Ovary (tissue), 9 donors: ENCODE results near the gene CRISPLD2. TPM values are rescaled to one million over a fixed set of nuclear protein-coding genes. Genes with fewer than 3 reads are reported as not detected.

Source experiments
- DNase-seq, 5 donors: peaks; one replicate each; pipeline ENCODE4 v3.0.0-alpha.2; 2019 to 2020
- H3K27ac ChIP-seq, 2 donors: fragments of 200-600 bp; one replicate each; pipeline versions ENCODE4 v1.5.1 to v1.8.0; 2019 to 2022
- H3K27me3 ChIP-seq: fragments of 200-600 bp; one replicate; pipeline ENCODE4 v1.8.0; 2022
- H3K36me3 ChIP-seq: fragments of 200-600 bp; sonication (generic); one replicate; pipeline ENCODE4 v1.5.1; 2019
- H3K4me1 ChIP-seq: one replicate; pipeline ENCODE4 v1.8.1; 2013; ENCODE audit warnings: mild to moderate bottlenecking, moderate library complexity; ENCODE audit not compliant: insufficient read depth
- H3K4me3 ChIP-seq: fragments of 200-600 bp; sonication (generic); one replicate; pipeline ENCODE4 v1.5.1; 2017
- H3K9me3 ChIP-seq, 2 donors: fragments of 200-600 bp in 1 of 2; sonication (generic) in 1 of 2; one replicate each; pipeline versions ENCODE4 v1.5.1 to v1.8.1; 2013 to 2019; ENCODE audit warnings: mild to moderate bottlenecking in 1 of 2, moderate library complexity in 1 of 2
- CTCF ChIP-seq, 3 donors: fragments of 450-650 bp in 2 of 3; fragments of 200-600 bp in 1 of 3; IDR thresholded peaks; one replicate each; pipeline versions ENCODE4 v1.5.1 to v1.8.0; 2016 to 2022; ENCODE audit warnings: antibody characterized with exemption in 3 of 3, mild to moderate bottlenecking in 1 of 3
- EP300 ChIP-seq: sonication (generic); formaldehyde crosslinking; IDR thresholded peaks from one replicate; pipeline ENCODE4 v1.6.1; 2017; ENCODE audit warnings: antibody characterized with exemption
- POLR2A ChIP-seq: fragments of 450-650 bp; IDR thresholded peaks from one replicate; pipeline ENCODE4 v1.6.1; 2017; ENCODE audit warnings: antibody characterized with exemption, mild to moderate bottlenecking, moderate library complexity
- WGBS, 3 donors: extraction: QIAGEN DNeasy Blood & Tissue Kit in 1 of 3; methylation state at CpG; one replicate each; pipeline versions ENCODE4 v1.1.5 to v1.1.7; 2013 to 2017; 5-methylcytosine and 5-hydroxymethylcytosine counted together
- intact Hi-C, 4 donors: fragments of 100-400 bp; cut with DNase I; formaldehyde crosslinking; loops; one replicate each; pipeline versions ENCODE4 v1.11.0 to v1.15.1; 2022 to 2023
- polyA plus RNA-seq, 2 donors: library from polyadenylated mRNA; stranded (reverse); fragments of 200-250 nt in 1 of 2; fragments of 350-450 nt in 1 of 2; fragmentation: Illumina TruSeq in 1 of 2; extraction: RNeasy Lipid Tissue Mini Kit (QIAGEN cat#74804) in 1 of 2; gene quantifications; one replicate each; pipeline ENCODE4 v1.2.3, GENCODE V29; 2013 to 2014
- total RNA-seq, 7 donors: library from RNA; depleted of rRNA in 2 of 7; stranded (reverse); fragments of >200 nt in 2 of 7; fragmentation: NEBNext Ultra II Directional in 3 of 7; extraction: Animal tissue kit (Norgen Biotek cat#: 25700) in 3 of 7; gene quantifications; one replicate each; pipeline versions ENCODE4 v1.1.0 to v1.2.4, GENCODE V29; 2016 to 2023
- donor health status: DM: no; HTN: no; CAD: no; lungs with moderate emphysema.
- donor health status: DM: no; HTN: no; CAD: no.
- donor health status: Bipolar disorder and iron deficiency.
- donor health status: DM: yes; HTN: yes; CAD: no.
- donor health status: DM: no; HTN: no; CAD: no.
- donor health status: DM: yes; HTN: yes; CAD: no.

The CRISPLD2 gene
- total and polyA plus RNA-seq, 9 donors, result 53.2 to 333 (median 111) TPM

DNA sequence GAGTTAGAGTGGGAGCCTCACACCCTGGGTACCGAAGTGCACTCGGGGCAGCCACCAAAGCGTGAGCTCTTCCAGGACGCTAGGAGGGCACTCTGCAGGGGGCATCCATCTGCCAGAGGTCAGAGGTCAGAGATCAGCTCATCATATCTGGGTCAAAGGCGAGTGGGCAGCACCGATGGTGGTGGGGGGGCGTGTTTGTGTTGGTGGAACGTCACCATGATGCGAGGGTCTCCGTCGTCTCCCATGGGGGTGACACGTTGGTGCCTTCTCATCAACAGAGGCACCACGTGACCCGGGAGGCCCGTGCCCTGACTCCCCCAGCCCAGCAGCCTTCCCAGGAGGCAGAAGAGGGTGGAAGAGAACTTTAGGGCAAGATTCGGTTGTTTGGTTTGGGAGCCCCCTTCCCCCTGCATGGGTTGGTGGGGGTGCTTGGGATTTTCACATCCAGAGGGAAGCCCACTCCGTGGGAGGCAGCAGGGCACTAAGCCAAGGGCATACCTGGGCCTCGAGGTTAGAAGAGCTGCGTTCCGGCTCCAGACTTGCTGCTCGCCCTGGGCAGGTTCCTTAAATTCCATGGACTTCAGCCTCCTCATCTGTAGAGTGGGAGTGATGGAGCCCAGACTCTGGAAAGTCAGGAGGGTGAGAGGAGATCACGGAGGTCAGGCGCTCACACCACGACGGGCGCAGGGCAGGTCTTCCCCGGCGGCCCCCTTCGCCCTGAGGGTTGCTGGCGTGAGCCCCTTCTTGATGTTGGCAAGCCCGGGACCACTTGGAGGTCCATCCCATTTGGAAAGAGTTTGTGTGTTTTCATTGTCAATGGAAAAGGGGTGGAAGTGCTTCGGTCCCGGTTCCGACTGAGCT, 14.0 kb downstream of the CRISPLD2 start:
- Histone ChIP-seq H3K36me3 (no peaks in the 10 kb centered on the region), H3K27me3 (no peaks in the 10 kb centered on the region), H3K4me3 (no peak overlapping the region), H3K4me1 (peaks cover 23% of the 10 kb centered on the region), H3K27ac (peak overlapping the region; percentile 71 to 89), H3K9me3 (no peaks in the 10 kb centered on the region)
- peak in 2 of 5 donors; percentile 63 for DNase-seq
- intact Hi-C loops, result no loop called here
- TF ChIP-seq CTCF (IDR thresholded peaks at IDR 0.05) (no peak), POLR2A (peak; percentile 30), EP300 (no peak)
- WGBS, 3 donors, result 80 to 81% (median 80%) methylated on average over 34 of the region's 34 CpGs

- Histone ChIP-seq H3K27ac (peak overlapping the region; percentile 57 to 89), H3K9me3 (no peaks in the 10 kb centered on the region), H3K27me3 (no peaks in the 10 kb centered on the region), H3K36me3 (no peaks in the 10 kb centered on the region), H3K4me3 (no peak overlapping the region), H3K4me1 (peaks cover 21% of the 10 kb centered on the region)
- no peak for TF ChIP-seq POLR2A
- no peak for TF ChIP-seq CTCF (IDR thresholded peaks at IDR 0.05)
- no peak for TF ChIP-seq EP300
- intact Hi-C loops, result no loop called here
- peak in 1 of 5 donors; percentile 32 for DNase-seq
- WGBS, 3 donors, result 81 to 89% (median 83%) methylated on average over 6 of the region's 6 CpGs
These were observed 14.6 kb downstream of the CRISPLD2 start for GRCh38 chr16:84834403-84834772.

DNA sequence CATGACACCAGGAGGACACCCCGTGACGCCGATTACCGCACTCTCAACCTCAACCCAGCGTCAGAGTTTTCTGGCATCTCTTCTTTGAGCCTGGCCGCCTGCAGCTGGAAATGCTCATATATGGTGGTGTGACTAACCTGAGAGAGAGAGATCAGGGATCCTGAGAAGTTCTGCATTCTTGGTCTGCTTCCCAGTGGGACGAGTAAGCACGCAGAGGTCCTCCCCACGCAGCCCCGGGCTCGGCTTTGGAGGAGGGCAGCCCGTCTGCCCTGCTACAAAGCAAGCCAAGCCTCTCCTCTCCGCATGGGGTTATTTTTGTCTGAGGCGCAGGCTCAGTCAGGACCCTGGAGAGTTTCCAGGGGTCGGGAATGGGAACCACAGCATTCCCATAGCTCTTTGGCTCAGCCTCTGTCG, 16.5 kb downstream of the CRISPLD2 start:
- intact Hi-C loops, result loop anchor here in 2 of 4 donors (5.0 kb wide), 2 partner anchors 69 to 91 kb away; no protein-coding TSS in a partner anchor
- DNase-seq, result peak; percentile 91 to 97 (median 93)
- Histone ChIP-seq H3K27me3 (no peaks in the 10 kb centered on the region), H3K4me1 (peaks cover 16% of the 10 kb centered on the region), H3K36me3 (no peaks in the 10 kb centered on the region), H3K9me3 (no peaks in the 10 kb centered on the region), H3K4me3 (no peak overlapping the region), H3K27ac (peak overlapping the region; percentile 24 to 57)
- TF ChIP-seq POLR2A, result no peak
- no peak for TF ChIP-seq CTCF (IDR thresholded peaks at IDR 0.05)
- TF ChIP-seq EP300, result peak; percentile 91
- WGBS, 3 donors, result 2 to 4% (median 3%) methylated on average over 16 of the region's 16 CpGs

DNA sequence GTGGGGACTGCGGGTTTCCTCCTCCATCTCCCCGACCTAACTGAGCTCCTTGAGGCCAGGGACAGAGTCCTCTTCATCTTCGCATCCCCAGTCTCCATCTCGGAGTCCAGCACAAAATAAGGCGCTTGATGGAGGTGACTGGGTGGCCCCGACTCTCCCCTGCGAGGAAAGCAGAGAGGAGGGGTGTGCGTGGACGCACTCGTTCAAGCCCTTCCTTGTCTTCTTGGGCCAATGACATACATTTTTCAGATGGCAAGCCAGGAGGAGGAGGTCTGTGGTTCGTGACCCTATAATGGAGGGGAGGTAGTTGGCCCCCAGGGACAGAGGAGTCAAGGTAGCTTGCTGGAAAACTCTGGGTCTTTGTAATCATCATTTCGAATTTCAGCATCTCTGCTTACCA, 17.2 kb downstream of the CRISPLD2 start:
- peaks cover 16% of the 10 kb centered on the region for H3K4me1 ChIP-seq
- no peak overlapping the region for H3K4me3 ChIP-seq
- no peaks in the 10 kb centered on the region for H3K27me3 ChIP-seq
- 85 to 89% (median 87%) methylated on average over 12 of the region's 12 CpGs for WGBS, 3 donors
- TF ChIP-seq EP300, result no peak
- no peak for TF ChIP-seq CTCF (IDR thresholded peaks at IDR 0.05)
- no peak for TF ChIP-seq POLR2A
- DNase-seq, result no peak
- intact Hi-C loops, result loop anchor here in 2 of 4 donors (5.0 kb wide), 2 partner anchors 70 to 90 kb away; no protein-coding TSS in a partner anchor
- H3K9me3 ChIP-seq, result no peaks in the 10 kb centered on the region
- peak overlapping the region; percentile 24 to 57 for H3K27ac ChIP-seq
- H3K36me3 ChIP-seq, result no peaks in the 10 kb centered on the region
